Measurements from ENCODE around the gene PPT1. TPM values are rescaled to one million over a fixed set of nuclear protein-coding genes. Genes with fewer than 3 reads are reported as not detected.

PPT1 gene
- total RNA-seq, 1 donor from 2014 or later = 84.2 TPM

GRCh38 chr1:40047769-40048168 lies 49.3 kb downstream of the PPT1 start:
- no peak for TF ChIP-seq CTCF (IDR thresholded peaks at IDR 0.05)
- peak overlapping the region; percentile 57 to 75 for H3K27ac ChIP-seq
- H3K4me3 ChIP-seq = no peak overlapping the region
- intact Hi-C loops (cut with DNase I) = loop anchor here (10.0 kb wide), 1 partner anchor 1183 kb away; no protein-coding TSS in a partner anchor
- no peaks in the 10 kb centered on the region for H3K9me3 ChIP-seq
- H3K27me3 ChIP-seq = no peaks in the 10 kb centered on the region
- H3K4me1 ChIP-seq = peaks cover 13 to 77% of the 10 kb centered on the region in 2 donors
- peaks cover 0 to 3% of the 10 kb centered on the region in 2 donors for H3K36me3 ChIP-seq
- no peak for DNase-seq (ENCODE audit: low spot score in 2 of 2)

GRCh38 chr1:40047276-40047675 lies 49.8 kb downstream of the PPT1 start:
- H3K27me3 ChIP-seq = no peaks in the 10 kb centered on the region
- H3K4me3 ChIP-seq = no peak overlapping the region
- H3K4me1 ChIP-seq = peaks cover 15 to 79% of the 10 kb centered on the region in 2 donors
- peaks cover 0 to 3% of the 10 kb centered on the region in 2 donors for H3K36me3 ChIP-seq
- peak overlapping the region; percentile 57 to 75 for H3K27ac ChIP-seq
- no peaks in the 10 kb centered on the region for H3K9me3 ChIP-seq
- DNase-seq (ENCODE audit: low spot score in 2 of 2) = no peak
- TF ChIP-seq CTCF (IDR thresholded peaks at IDR 0.05) = no peak
- intact Hi-C loops (cut with DNase I) = loop anchor here (10.0 kb wide), 1 partner anchor 1182 kb away; no protein-coding TSS in a partner anchor

- peak overlapping the region; percentile 50 to 53 for H3K27ac ChIP-seq
- H3K27me3 ChIP-seq = no peaks in the 10 kb centered on the region
- H3K4me1 ChIP-seq = peaks cover 20 to 71% of the 10 kb centered on the region in 2 donors
- TF ChIP-seq CTCF (IDR thresholded peaks at IDR 0.05) = no peak
- DNase-seq (ENCODE audit: low spot score in 2 of 2) = no peak
- no peak overlapping the region for H3K4me3 ChIP-seq
- peaks cover 0 to under 1% of the 10 kb centered on the region in 2 donors for H3K36me3 ChIP-seq
- intact Hi-C loops (cut with DNase I) = loop anchor here (10.0 kb wide), 1 partner anchor 1181 kb away; no protein-coding TSS in a partner anchor
- H3K9me3 ChIP-seq = no peaks in the 10 kb centered on the region
Observed at GRCh38 chr1:40045766-40046165, 51.3 kb downstream of the PPT1 start.

- H3K27ac ChIP-seq = peak overlapping the region; percentile 50 to 53
- intact Hi-C loops (cut with DNase I) = loop anchor here (10.0 kb wide), 1 partner anchor 1180 kb away; no protein-coding TSS in a partner anchor
- no peak overlapping the region for H3K4me3 ChIP-seq
- H3K9me3 ChIP-seq = no peaks in the 10 kb centered on the region
- no peaks in the 10 kb centered on the region for H3K27me3 ChIP-seq
- H3K4me1 ChIP-seq = peaks cover 17 to 65% of the 10 kb centered on the region in 2 donors
- TF ChIP-seq CTCF (IDR thresholded peaks at IDR 0.05) = no peak
- no peak for DNase-seq (ENCODE audit: low spot score in 2 of 2)
- H3K36me3 ChIP-seq = no peaks in the 10 kb centered on the region
Observed at GRCh38 chr1:40045182-40045581, 51.9 kb downstream of the PPT1 start.

- DNase-seq (ENCODE audit: low spot score in 2 of 2) = no peak
- Histone ChIP-seq H3K27ac (peak overlapping the region in 1 of 2 donors; percentile 29), H3K27me3 (no peaks in the 10 kb centered on the region), H3K36me3 (no peaks in the 10 kb centered on the region), H3K4me3 (no peak overlapping the region), H3K9me3 (no peaks in the 10 kb centered on the region), H3K4me1 (peaks cover 17 to 57% of the 10 kb centered on the region in 2 donors)
- TF ChIP-seq CTCF (IDR thresholded peaks at IDR 0.05) = no peak
- intact Hi-C loops (cut with DNase I) = loop anchor here (10.0 kb wide), 1 partner anchor 1179 kb away; no protein-coding TSS in a partner anchor
Observed at GRCh38 chr1:40044110-40044509, 52.9 kb downstream of the PPT1 start.
